ENCODE results near the gene CAMK2N1. TPM values are rescaled to one million over a fixed set of nuclear protein-coding genes. Genes with fewer than 3 reads are reported as not detected.

CAMK2N1 gene
- total and polyA plus RNA-seq, 4 donors = 12.3 to 15.1 (median 13.9) TPM

DNA sequence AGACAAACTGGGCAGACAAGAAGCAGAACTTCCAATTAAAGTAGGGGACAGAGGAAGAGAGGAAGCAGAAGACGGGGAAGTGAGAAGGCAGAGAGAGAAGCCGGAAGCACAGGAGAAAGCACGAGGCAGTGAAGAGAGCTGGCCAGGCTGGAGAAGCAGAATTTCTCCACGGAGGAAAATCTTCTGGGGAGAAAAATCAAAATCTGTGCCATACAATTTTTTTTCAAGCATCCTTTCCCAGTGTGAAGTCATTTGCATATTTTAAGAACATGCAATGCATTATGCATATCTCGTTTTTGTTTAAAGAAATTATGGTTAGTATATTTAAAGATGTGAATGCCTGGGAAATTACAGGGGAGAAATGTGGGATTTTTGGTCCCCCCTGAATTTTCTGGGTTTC lies 7.3 kb upstream of the CAMK2N1 start:
- WGBS = 49% methylated on average over 5 of the region's 5 CpGs
- H3K36me3 ChIP-seq (ENCODE audit: control insufficient read depth in 4 of 4, insufficient read depth in 3 of 4, low read depth in 1 of 4, low read length in 3 of 4) = peaks cover 0 to 1% (median 0%) of the 10 kb centered on the region in 4 donors
- TF ChIP-seq SP1 (IDR thresholded peaks at IDR 0.05) = no peak
- no peak for TF ChIP-seq RAD21 (IDR thresholded peaks at IDR 0.05)
- TF ChIP-seq REST (IDR thresholded peaks at IDR 0.05) = no peak
- no peak for TF ChIP-seq MAX (IDR thresholded peaks at IDR 0.05)
- no peak for DNase-seq (ENCODE audit: low spot score)
- no peak overlapping the region for H3K27ac ChIP-seq (ENCODE audit: low read depth in 1 of 2, low read length in 2 of 2)
- H3K27me3 ChIP-seq (ENCODE audit: control insufficient read depth in 4 of 4, insufficient read depth in 4 of 4, low read length in 3 of 4) = no peaks in the 10 kb centered on the region
- no peaks in the 10 kb centered on the region for H3K9me3 ChIP-seq (ENCODE audit: control insufficient read depth in 4 of 4, low read length in 3 of 4)
- H3K9ac ChIP-seq (ENCODE audit: low read depth in 1 of 2, low read length in 2 of 2) = no peak overlapping the region
- H3K4me1 ChIP-seq (ENCODE audit: control insufficient read depth in 4 of 4, insufficient read depth in 4 of 4, low read length in 3 of 4) = peaks cover 0 to 8% (median 3%) of the 10 kb centered on the region in 4 donors
- H3K4me3 ChIP-seq (ENCODE audit: low read depth in 1 of 3, low read length in 3 of 3) = no peak overlapping the region

- TF ChIP-seq FOXA2 (IDR thresholded peaks at IDR 0.05) (no peak), NR2F2 (IDR thresholded peaks at IDR 0.05) (no peak), HNF4G (IDR thresholded peaks at IDR 0.05) (no peak), GABPA (IDR thresholded peaks at IDR 0.05 in 1 of 2, conservative IDR thresholded peaks at IDR 0.05 in 1 of 2) (no peak), EGR1 (IDR thresholded peaks at IDR 0.05; ENCODE audit: low read depth in 2 of 2) (no peak), MAX (IDR thresholded peaks at IDR 0.05) (no peak)
- TF ChIP-seq, protein P1, sequence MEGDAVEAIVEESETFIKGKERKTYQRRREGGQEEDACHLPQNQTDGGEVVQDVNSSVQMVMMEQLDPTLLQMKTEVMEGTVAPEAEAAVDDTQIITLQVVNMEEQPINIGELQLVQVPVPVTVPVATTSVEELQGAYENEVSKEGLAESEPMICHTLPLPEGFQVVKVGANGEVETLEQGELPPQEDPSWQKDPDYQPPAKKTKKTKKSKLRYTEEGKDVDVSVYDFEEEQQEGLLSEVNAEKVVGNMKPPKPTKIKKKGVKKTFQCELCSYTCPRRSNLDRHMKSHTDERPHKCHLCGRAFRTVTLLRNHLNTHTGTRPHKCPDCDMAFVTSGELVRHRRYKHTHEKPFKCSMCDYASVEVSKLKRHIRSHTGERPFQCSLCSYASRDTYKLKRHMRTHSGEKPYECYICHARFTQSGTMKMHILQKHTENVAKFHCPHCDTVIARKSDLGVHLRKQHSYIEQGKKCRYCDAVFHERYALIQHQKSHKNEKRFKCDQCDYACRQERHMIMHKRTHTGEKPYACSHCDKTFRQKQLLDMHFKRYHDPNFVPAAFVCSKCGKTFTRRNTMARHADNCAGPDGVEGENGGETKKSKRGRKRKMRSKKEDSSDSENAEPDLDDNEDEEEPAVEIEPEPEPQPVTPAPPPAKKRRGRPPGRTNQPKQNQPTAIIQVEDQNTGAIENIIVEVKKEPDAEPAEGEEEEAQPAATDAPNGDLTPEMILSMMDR (IDR thresholded peaks at IDR 0.05; ENCODE audit: low read depth, low read length, missing input control) = no peak
- TF ChIP-seq, protein P2, sequence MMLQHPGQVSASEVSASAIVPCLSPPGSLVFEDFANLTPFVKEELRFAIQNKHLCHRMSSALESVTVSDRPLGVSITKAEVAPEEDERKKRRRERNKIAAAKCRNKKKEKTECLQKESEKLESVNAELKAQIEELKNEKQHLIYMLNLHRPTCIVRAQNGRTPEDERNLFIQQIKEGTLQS (IDR thresholded peaks at IDR 0.05) = no peak
- TF ChIP-seq, protein P3, sequence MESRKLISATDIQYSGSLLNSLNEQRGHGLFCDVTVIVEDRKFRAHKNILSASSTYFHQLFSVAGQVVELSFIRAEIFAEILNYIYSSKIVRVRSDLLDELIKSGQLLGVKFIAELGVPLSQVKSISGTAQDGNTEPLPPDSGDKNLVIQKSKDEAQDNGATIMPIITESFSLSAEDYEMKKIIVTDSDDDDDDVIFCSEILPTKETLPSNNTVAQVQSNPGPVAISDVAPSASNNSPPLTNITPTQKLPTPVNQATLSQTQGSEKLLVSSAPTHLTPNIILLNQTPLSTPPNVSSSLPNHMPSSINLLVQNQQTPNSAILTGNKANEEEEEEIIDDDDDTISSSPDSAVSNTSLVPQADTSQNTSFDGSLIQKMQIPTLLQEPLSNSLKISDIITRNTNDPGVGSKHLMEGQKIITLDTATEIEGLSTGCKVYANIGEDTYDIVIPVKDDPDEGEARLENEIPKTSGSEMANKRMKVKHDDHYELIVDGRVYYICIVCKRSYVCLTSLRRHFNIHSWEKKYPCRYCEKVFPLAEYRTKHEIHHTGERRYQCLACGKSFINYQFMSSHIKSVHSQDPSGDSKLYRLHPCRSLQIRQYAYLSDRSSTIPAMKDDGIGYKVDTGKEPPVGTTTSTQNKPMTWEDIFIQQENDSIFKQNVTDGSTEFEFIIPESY (IDR thresholded peaks at IDR 0.05) = no peak
- Histone ChIP-seq H3K4me3 (ENCODE audit: low read depth in 1 of 3, low read length in 3 of 3) (no peak overlapping the region), H3K9me3 (ENCODE audit: control insufficient read depth in 4 of 4, low read length in 3 of 4) (no peaks in the 10 kb centered on the region), H3K4me1 (ENCODE audit: control insufficient read depth in 4 of 4, insufficient read depth in 4 of 4, low read length in 3 of 4) (peaks cover 1 to 13% (median 6%) of the 10 kb centered on the region in 4 donors), H3K27ac (ENCODE audit: low read depth in 1 of 2, low read length in 2 of 2) (no peak overlapping the region), H3K9ac (ENCODE audit: low read depth in 1 of 2, low read length in 2 of 2) (no peak overlapping the region), H3K27me3 (ENCODE audit: control insufficient read depth in 4 of 4, insufficient read depth in 4 of 4, low read length in 3 of 4) (no peaks in the 10 kb centered on the region), H3K36me3 (ENCODE audit: control insufficient read depth in 4 of 4, insufficient read depth in 3 of 4, low read depth in 1 of 4, low read length in 3 of 4) (no peaks in the 10 kb centered on the region)
- 78% methylated on average over 7 of the region's 7 CpGs for WGBS
- DNase-seq (ENCODE audit: low spot score) = no peak
Observed at GRCh38 chr1:20492751-20493150, 6.7 kb upstream of the CAMK2N1 start.
